ENCODE data around the gene PRKCQ. TPM values are rescaled to one million over a fixed set of nuclear protein-coding genes. Genes with fewer than 3 reads are reported as not detected.

The PRKCQ gene
- total RNA-seq, 2 donors from 2014 or later: 0.41 to 0.42 TPM

DNA sequence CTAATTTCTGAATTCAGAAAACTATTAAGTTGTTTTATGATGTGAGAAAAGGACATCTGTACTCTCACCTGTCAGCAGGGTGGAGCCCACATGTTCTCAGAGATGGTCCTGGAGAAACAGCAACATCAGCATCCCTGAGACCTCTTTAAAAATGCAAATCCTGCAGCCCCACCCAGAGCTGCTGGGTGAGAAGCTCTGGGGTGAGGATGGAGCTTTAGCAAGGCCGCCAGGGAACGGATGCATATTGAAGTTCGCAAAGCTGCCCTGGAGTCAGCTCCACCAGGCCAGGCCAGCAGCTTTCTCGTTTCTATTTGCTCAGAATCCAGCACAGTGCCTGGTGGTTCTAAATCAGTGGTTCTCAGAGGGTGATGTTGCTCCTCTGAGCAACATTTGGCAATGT lies 49.1 kb downstream of the PRKCQ start:
- H3K36me3 ChIP-seq: no peaks in the 10 kb centered on the region
- TF ChIP-seq, protein P1, sequence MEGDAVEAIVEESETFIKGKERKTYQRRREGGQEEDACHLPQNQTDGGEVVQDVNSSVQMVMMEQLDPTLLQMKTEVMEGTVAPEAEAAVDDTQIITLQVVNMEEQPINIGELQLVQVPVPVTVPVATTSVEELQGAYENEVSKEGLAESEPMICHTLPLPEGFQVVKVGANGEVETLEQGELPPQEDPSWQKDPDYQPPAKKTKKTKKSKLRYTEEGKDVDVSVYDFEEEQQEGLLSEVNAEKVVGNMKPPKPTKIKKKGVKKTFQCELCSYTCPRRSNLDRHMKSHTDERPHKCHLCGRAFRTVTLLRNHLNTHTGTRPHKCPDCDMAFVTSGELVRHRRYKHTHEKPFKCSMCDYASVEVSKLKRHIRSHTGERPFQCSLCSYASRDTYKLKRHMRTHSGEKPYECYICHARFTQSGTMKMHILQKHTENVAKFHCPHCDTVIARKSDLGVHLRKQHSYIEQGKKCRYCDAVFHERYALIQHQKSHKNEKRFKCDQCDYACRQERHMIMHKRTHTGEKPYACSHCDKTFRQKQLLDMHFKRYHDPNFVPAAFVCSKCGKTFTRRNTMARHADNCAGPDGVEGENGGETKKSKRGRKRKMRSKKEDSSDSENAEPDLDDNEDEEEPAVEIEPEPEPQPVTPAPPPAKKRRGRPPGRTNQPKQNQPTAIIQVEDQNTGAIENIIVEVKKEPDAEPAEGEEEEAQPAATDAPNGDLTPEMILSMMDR (IDR thresholded peaks at IDR 0.05): no peak
- no peaks in the 10 kb centered on the region for H3K9me3 ChIP-seq
- H3K4me1 ChIP-seq (ENCODE audit: control insufficient read depth in 1 of 2, low read depth in 2 of 2): no peaks in the 10 kb centered on the region
- H3K27me3 ChIP-seq (replicated peaks; ENCODE audit: insufficient read depth): no peaks in the 10 kb centered on the region
- no peak overlapping the region for H3K27ac ChIP-seq
- DNase-seq (ENCODE audit: low spot score) (no peak), ATAC-seq (ENCODE audit: insufficient number of reproducible peaks, low FRiP score, low read depth) (no peak)
- H3K4me3 ChIP-seq: no peak overlapping the region

DNA sequence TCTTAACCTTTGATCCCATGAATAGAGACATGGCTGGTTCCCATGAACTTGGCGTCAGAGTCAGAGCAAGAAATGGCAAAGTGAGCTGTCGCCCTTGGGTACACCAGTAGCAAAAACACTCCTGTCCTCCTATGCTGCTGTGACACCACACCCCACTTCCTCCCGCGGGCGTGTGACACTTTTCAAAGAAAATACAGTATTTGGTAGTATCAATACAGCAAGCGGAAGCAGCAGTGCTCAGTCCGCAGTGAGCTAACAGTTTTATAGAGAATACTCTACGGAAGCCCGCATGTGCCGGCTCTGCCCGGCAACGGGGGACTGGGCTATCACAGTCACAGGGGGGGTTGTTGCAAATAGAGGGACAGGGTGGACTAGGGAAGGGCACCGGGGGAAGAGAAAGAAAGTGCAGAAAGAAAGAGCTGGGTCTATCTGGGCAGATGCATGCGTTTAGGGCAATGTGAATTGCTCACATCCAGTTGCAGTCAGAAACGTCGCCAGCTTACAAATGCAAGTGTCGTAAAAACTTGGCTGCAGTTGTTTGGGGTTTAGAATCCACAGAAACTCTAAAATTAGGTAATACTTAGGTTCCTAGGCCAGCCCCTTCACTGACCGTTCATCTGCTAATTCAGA lies 49.8 kb downstream of the PRKCQ start:
- Histone ChIP-seq H3K4me1 (ENCODE audit: control insufficient read depth in 1 of 2, low read depth in 2 of 2) (no peaks in the 10 kb centered on the region), H3K36me3 (no peaks in the 10 kb centered on the region), H3K9me3 (no peaks in the 10 kb centered on the region), H3K27me3 (replicated peaks; ENCODE audit: insufficient read depth) (no peaks in the 10 kb centered on the region), H3K27ac (no peak overlapping the region), H3K4me3 (no peak overlapping the region)
- DNase-seq (ENCODE audit: low spot score) (no peak), ATAC-seq (ENCODE audit: insufficient number of reproducible peaks, low FRiP score, low read depth) (no peak)
- TF ChIP-seq, protein P1 (IDR thresholded peaks at IDR 0.05): no peak

DNA sequence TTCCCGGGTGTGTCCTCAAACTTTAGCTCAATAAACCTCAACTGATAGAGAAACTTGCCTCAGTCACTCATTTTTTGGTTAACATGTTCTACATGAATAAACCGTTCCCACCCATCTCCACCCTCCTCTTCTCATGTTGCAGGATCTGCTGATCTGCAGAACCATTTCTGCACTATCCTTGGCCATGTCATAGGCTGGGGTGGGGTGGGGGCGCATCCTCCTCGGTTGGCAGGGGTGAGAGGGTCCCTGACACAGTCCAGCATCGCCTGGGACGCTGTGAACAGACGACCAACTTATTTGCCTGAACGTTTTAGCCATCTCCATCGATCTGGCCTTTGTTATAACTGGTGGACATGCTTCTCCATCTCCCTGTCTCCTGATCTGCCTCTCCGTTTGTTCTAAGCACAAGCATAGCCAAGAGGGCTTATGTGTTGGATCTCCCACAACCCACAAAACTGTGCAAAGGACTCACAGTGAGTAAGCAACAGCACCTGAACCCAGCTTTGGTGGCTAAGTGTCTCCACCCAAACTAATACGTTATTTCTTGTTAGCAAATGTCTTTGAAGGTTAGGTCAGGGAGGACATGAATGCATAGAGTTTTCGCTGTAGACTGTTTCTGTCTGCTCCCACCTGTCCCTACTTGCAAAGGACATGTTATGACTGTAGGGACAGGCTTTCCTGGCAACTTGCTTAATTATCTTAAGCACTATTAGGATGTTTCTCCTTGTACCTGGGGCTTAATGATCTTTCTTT lies 51.7 kb downstream of the PRKCQ start:
- DNase-seq (ENCODE audit: low spot score) (no peak), ATAC-seq (ENCODE audit: insufficient number of reproducible peaks, low FRiP score, low read depth) (no peak)
- Histone ChIP-seq H3K9me3 (no peaks in the 10 kb centered on the region), H3K4me1 (ENCODE audit: control insufficient read depth in 1 of 2, low read depth in 2 of 2) (no peaks in the 10 kb centered on the region), H3K36me3 (no peaks in the 10 kb centered on the region), H3K4me3 (no peak overlapping the region), H3K27me3 (replicated peaks; ENCODE audit: insufficient read depth) (no peaks in the 10 kb centered on the region), H3K27ac (no peak overlapping the region)
- TF ChIP-seq, protein P1 (IDR thresholded peaks at IDR 0.05): no peak

DNA sequence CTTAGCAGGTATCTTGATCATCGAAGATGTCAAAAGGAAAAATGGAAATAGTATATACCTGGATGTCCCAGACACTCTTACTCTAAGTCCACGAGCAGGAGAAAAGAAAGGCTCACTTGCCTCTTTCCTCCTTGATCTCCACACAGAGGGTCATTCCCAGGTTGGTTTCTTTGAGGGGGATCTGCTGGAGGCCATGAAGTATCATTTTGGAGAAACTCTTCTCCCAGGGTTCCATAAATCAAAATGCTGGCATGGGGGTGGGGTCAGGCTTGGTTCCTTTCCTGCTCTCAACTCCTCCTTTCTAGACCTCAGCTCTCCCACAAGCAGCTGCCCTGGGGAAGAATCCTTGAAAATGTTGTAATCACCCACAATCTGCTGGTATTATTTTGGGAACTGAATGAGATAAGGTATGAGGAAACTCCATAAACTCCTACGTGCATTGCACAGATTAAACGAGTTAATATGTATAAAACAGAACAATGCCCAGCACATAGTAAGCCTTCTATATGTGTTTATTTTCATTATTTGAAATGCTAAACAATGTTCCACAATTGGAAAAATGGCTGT lies 54.4 kb downstream of the PRKCQ start:
- no peak for ATAC-seq (ENCODE audit: insufficient number of reproducible peaks, low FRiP score, low read depth)

DNA sequence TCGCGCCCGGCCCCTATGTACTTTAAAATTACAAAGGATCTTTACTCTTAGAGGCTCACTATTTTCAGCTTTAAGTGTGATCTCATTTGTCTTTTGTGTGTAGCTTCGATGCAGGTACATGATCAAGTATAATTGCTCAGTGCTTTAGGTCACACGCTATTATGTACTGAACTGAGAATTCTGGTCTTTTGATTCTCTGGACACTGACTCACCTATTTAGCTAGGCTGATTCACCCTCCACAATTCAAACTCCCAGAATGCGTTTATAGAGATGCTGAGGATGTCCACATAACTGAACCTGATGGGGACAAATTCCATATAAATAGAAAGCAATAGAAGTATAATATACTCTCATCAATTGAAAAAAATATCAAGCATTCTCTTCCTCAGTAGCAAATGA lies 57.8 kb downstream of the PRKCQ start:
- no peak overlapping the region for H3K27ac ChIP-seq
- H3K4me3 ChIP-seq: no peak overlapping the region
- no peaks in the 10 kb centered on the region for H3K27me3 ChIP-seq (replicated peaks; ENCODE audit: insufficient read depth)
- H3K9me3 ChIP-seq: no peaks in the 10 kb centered on the region
- no peaks in the 10 kb centered on the region for H3K36me3 ChIP-seq
- DNase-seq (ENCODE audit: low spot score): no peak
- no peaks in the 10 kb centered on the region for H3K4me1 ChIP-seq (ENCODE audit: control insufficient read depth in 1 of 2, low read depth in 2 of 2)
- ATAC-seq (ENCODE audit: insufficient number of reproducible peaks, low FRiP score, low read depth): no peak
- TF ChIP-seq, protein P1 (IDR thresholded peaks at IDR 0.05): no peak

More for the DNA sequence above, 54.4 kb downstream of the PRKCQ start:
- no peak overlapping the region for H3K27ac ChIP-seq
- no peaks in the 10 kb centered on the region for H3K4me1 ChIP-seq (ENCODE audit: control insufficient read depth in 1 of 2, low read depth in 2 of 2)
- no peaks in the 10 kb centered on the region for H3K36me3 ChIP-seq
- no peaks in the 10 kb centered on the region for H3K9me3 ChIP-seq
- DNase-seq (ENCODE audit: low spot score): no peak
- TF ChIP-seq, protein P1 (IDR thresholded peaks at IDR 0.05): no peak
- H3K27me3 ChIP-seq (replicated peaks; ENCODE audit: insufficient read depth): no peaks in the 10 kb centered on the region
- H3K4me3 ChIP-seq: no peak overlapping the region
